ENCODE results near the gene VGF.

Gene VGF

DNA sequence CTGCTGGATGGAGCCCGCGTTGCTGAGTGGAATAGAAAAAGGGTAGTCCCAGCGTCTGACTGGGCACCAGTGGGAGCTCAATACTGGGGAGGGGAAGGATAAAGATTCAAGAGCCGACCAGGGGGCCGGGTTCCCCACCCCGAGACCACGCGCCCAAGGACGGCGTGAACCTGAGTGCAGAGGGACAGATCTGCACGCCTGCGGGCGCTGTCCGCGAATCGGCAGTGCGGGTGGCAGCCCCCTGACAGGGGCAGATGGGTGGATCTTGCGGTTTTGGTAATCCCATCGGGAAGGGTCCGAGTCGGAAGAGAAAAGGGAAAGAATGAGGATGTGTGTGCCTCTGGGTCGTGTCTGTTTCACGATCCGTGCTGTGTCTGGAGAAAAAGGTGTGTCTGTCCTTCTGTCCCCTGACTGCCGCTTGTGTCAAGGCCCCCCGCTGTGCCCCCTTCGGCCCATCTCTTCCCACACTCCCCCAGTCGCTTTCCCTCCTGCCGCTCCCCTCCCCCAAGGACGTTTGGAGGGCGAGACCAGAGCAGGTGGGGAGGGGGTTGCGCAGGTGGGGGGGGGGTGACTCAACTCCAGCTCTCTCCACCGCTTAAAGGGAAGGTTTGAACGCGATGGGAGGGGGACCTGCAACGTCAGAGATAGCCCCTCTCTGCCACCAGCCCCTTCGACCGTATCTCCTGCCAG lies 734 bp upstream of the VGF start:
- DNase-seq (ENCODE audit: low read depth) = no peak

DNA sequence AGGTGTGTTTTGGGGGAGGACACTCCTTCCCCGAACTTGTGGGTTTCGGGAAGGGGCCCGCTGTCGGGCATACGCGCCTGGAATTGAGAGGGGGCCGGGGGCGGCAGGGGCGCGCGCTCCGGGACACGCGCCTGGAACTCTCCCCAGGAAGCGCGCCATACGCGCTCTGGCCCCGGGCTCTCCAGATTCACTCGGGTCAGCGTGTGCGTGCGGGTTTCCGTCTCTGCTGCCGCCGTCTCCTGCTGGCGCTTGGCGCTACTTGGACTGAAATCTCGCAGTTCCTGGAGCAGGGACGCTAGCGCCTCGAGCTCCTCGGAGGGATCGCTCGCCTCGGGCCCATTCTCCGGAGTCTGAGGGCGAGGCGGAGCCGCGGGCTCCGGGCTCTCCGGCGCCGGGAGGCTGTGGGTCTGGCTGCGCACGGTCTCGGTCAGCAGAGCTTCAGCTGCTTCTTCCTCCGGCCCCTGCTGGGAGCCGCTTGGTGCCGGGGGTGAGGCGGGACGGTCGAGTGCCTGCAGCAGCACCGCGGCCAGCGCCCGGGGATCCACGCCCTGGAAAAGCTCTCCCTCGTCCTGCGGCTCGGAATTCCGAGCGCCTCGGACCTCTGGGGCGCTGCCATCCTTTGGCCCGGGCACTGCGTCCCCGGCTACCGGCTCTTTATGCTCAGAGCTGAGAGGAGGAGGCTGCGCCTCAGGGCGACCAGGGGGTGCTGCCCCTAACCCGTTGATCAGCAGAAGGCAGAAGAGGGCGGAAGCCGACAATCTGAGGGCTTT lies 1.1 kb downstream of the VGF start:
- no peak for DNase-seq (ENCODE audit: low read depth)

DNA sequence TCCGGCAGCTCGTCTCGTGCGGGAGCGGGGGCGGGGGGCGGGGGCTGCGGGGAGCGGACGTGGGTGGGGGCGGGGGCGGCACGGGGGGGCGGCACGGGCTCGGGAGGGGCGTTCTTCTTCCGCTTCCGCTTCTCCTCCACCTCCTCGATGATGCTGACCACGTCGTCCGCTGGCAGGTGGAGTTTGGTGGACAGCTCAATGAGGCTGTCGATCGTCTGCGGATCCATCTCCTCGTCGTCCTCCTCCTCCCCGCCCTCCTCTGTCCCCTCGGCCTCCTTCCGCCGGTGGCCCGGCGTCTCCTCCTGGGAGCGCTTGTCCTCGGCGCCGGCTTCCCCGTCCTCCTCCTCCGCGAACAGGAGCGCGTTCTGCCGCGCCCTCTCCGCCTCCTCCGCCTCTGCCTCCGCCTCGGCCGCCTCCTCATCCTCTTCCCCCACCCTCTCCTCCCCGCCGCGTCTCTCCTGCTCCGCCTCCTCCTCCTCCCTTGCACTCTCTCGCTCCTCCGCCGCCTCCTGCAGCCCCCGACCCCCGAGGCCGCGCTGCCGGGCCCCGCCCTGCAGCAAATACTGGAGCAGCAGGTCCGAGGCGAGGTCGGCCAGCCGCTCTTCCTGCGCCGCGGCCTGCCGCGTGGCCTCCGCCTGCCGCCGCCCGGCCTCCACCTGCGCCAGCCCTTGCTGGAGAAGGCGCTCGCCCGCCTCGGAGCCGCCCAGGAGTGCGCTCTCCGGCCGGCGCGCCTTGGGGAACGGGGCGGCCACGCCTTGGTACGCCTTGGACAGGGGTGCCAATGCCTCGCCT lies 1.9 kb downstream of the VGF start:
- DNase-seq (ENCODE audit: low read depth) = no peak

GRCh38 chr7:101162551-101163278 lies 2.7 kb downstream of the VGF start:
- DNase-seq (ENCODE audit: low read depth) = no peak

- DNase-seq (ENCODE audit: low read depth) = no peak
Measured at GRCh38 chr7:101161692-101162471, 3.5 kb downstream of the VGF start.

DNA sequence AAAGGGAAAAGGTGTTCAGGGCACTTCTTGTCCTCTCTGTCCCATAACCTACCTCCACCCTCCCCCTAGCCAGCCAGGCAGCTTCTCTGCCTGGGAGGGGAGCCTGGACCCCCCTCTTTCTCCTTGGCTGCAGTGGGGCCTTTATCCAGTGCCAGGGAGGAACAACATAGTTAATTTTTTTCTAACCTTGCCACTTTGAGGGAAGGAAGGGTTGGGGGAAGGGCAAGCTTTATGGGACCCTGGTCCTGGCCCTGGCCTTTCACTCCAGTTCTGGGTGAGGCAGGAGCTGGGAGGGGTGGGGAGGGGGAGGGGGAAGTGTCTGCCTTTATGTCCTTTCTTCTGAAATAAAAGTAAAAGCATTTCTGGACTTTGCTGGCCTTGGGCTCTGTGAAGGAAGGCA lies 4.5 kb downstream of the VGF start:
- DNase-seq (ENCODE audit: low read depth) = no peak

GRCh38 chr7:101159696-101160674 lies 5.4 kb downstream of the VGF start:
- DNase-seq (ENCODE audit: low read depth) = no peak

GRCh38 chr7:101156866-101157589 lies 8.3 kb downstream of the VGF start:
- DNase-seq (ENCODE audit: low read depth) = no peak

DNA sequence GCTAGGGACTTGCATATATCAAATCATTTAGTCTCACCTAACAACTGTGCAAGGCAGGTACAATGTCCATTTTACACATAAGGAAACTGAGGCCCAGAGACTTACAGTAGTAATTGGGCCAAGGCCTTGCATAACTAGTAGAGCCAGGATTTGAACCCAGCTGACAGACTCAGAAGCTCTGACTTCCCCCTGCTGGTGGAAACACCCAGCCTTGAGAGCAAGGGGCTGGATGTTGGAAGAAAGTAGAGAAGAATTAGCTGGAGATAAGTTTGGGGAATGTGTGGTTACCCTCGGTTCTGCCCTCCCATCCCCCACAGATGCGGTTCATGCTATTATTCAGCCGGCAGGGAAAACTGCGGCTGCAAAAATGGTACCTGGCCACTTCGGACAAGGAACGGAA lies 9.1 kb downstream of the VGF start:
- no peak for DNase-seq (ENCODE audit: low read depth)

DNA sequence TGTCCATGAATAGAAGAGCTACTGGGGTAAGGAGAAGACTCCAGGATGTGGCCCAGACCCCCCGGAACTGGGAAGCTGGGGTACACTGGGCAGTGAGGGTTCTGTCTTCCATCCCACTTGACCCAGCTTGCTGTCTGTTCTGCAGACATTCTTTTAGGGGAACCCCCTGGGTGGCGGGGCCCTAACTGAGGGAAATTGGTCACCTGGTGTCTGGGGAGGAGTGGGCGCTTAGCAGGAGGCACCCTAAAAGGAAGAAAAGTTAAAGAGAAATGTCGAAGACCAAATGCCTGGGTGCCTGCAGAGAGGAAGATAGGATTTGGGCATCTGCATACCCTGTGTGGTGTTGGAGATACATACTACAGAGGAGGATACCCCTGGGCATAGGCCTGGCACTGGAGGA lies 10.1 kb downstream of the VGF start:
- DNase-seq (ENCODE audit: low read depth) = no peak

GRCh38 chr7:101154693-101155102 lies 10.7 kb downstream of the VGF start:
- no peak for DNase-seq (ENCODE audit: low read depth)

DNA sequence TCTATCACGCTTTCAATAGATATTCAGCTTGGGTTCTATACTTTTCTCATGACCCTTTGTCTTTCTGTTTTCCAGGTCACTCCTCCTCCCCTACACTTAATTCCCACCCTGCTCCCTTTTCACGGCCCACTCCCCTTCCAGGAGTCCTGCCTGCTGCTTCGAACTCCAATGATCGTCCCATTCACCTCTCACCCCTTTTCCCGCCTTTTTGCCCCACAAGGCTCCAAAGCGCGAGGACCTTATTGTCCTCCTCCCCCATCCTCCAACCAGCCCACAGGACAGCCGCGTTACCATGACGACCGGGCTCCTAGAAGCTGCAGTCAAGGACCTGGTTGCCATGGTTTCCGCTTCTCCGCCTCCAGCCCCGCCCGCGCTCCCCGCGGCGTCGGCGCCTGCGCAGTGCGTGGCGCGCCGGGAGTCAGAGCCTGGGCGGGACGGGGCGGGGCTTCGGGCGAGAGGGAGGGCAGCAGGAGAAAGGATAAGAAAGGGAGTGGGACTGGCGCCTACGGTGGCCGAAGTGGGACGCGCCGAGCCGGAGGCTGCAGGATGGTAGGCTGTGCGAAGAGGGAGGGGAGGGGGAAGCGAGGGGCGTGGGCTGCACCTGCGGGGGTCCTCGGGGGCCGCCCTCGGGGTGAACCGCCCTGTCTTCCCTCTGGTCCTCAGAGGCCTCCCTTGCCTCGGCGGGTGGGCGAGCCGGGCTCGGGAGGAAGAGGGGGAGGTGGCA lies 11.2 kb downstream of the VGF start, which contains the start of gene AP1S1:
Gene AP1S1, plus strand, starts transcription at position 508 of the 724 bp plus-strand sequence. Its CDS starts 39 bp downstream, at position 547.
- DNase-seq (ENCODE audit: low read depth) = peak; percentile 76

DNA sequence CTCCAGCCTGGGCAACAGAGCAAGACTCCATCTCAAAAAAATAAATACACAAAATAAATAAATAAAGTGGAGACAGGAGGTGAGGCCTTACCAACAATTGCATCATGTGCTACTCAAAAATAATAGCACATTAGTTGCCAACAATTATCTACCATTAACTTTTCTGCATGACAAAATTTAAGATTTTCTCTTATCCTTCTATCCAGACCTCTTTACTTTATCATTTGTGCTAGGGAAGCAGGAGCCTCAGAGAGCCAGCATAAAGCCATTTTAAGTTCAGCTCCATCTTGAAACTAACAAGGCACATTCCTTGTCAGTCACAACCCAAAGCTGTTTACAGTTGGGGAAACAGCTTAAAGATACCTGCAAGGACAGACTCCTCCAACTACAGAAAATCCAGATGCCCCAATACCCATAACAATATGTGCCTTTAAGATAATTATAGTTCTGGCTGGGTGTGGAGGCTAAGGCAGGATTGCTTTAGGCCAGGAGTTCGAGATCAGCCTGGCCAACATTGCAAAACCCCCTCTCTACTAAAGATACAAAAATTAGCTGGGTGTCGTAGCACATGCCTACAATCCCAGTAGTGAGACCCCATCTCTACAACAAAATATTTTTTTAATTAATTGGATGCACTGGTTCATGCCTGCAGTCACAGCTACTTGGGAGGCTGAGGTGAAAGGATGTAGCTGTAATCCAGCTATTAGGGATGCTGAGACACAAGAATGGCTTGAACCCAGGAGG lies 13.3 kb downstream of the VGF start:
- no peak for DNase-seq (ENCODE audit: low read depth)

DNA sequence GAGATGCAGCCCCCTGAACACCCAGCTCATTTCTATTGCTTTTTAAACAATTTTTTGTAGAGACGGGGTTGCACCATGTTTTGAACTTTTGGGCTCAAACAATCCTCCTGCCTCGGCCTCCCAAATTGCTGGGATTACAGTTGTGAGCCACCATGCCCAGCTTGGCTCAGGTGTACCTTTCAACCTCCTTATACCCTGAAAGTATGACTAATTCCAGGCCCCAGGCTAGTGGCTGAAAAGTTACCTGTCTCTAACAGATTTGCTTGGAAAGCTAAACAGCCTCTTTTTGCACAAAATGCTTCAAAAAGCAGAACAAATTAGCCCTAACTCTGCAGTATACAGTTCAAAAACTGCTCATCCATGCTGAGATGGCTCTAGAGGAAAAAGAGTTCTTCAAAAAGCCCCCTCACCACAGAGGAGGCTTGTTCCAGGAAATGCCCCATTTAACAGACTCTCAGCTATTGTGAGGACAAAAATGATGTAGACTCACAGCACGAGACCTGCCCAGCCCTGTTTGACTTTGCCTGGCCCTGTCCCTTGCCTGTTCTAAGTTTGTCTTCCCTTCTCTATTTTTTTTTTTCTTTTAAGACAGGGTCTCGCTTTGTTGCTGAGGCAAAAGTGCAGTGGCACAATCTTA lies 24.5 kb downstream of the VGF start:
- DNase-seq (ENCODE audit: low read depth) = no peak

DNA sequence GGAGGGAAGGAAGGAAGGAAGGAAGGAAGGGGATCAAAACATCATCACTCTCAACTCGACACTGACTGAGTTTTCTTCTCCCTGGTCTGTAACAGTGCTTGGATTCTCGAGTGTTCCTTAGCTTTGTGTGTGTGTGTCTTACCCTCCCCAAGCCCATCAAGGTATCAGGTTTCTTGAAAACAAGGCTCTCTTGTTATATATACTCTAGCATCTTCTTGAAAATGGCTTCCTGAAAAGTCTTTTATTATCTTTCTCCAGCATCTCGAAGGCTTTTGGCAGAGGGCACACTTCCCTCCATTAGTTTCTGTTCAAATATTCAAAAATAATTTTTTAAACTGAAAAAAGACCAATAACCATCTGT lies 25.1 kb downstream of the VGF start:
- DNase-seq (ENCODE audit: low read depth) = no peak

GRCh38 chr7:101138213-101138870 lies 27.0 kb downstream of the VGF start:
- peak; percentile 91 for DNase-seq (ENCODE audit: low read depth)

DNA sequence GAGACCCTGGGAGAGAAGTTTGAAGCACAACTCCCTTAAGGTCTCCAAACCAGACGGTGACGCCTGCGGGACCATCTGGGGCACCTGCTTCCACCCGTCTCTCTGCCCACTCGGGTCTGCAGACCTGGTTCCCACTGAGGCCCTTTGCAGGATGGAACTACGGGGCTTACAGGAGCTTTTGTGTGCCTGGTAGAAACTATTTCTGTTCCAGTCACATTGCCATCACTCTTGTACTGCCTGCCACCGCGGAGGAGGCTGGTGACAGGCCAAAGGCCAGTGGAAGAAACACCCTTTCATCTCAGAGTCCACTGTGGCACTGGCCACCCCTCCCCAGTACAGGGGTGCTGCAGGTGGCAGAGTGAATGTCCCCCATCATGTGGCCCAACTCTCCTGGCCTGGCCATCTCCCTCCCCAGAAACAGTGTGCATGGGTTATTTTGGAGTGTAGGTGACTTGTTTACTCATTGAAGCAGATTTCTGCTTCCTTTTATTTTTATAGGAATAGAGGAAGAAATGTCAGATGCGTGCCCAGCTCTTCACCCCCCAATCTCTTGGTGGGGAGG lies 27.6 kb downstream of the VGF start:
- no peak for DNase-seq (ENCODE audit: low read depth)

Data from HS-5 (cell line).